ENCODE measurements around the gene KDR. TPM values are rescaled to one million over a fixed set of nuclear protein-coding genes. Genes with fewer than 3 reads are reported as not detected.

Gene KDR
- total and polyA plus RNA-seq, 10 of the 15 experiments (the other 5 are each of a cell fraction or from before 2014, with no cell fraction given) = 0.04 to 0.13 TPM; not detected in 8

GRCh38 chr4:55037728-55038127 is 87.7 kb downstream of the KDR start:
- RAD21 ChIA-PET (ENCODE audit: unreplicated experiment) = no interaction called here
- H3K27me3 ChIP-seq (replicated peaks in 1 of 2; ENCODE audit: control insufficient read depth in 2 of 2, insufficient read depth in 2 of 2, low read length in 1 of 2) = no peaks in the 10 kb centered on the region
- H3K79me2 ChIP-seq (ENCODE audit: control insufficient read depth, insufficient read depth, low read length) = no peaks in the 10 kb centered on the region
- ATAC-seq = no peak
- CTCF ChIA-PET = no interaction called here
- POLR2A ChIA-PET = no interaction called here
- H3K4me1 ChIP-seq (ENCODE audit: control insufficient read depth, insufficient read depth, low read length) = no peaks in the 10 kb centered on the region
- SMC1A ChIA-PET (ENCODE audit: uncharacterized antibody, unreplicated experiment) = no interaction called here
- no peak overlapping the region for H2AFZ ChIP-seq (ENCODE audit: control insufficient read depth, low read depth, low read length)
- H3K36me3 ChIP-seq (ENCODE audit: control insufficient read depth in 2 of 2, insufficient read depth in 2 of 2, low read length in 1 of 2) = no peaks in the 10 kb centered on the region
- BruUV-seq (replicated peaks) = no TSS peak
- TF ChIP-seq ELK1 (IDR thresholded peaks at IDR 0.05; ENCODE audit: low read depth, low read length) = no peak
- TF ChIP-seq HDAC6 (IDR thresholded peaks at IDR 0.05; ENCODE audit: unreplicated experiment) = no peak
- TF ChIP-seq PAX5 (IDR thresholded peaks at IDR 0.05; ENCODE audit: borderline replicate concordance, low read depth, low read length) = no peak
- TF ChIP-seq IRF5 (IDR thresholded peaks at IDR 0.05; ENCODE audit: borderline replicate concordance) = no peak
- no peak overlapping the region for H3K4me2 ChIP-seq (ENCODE audit: control insufficient read depth, insufficient read depth)
- H3K9me3 ChIP-seq (replicated peaks; ENCODE audit: control insufficient read depth, insufficient read depth, low read length) = no peaks in the 10 kb centered on the region
- no peak for DNase-seq (ENCODE audit: low read depth, low spot score)
- intact Hi-C loops (cut with micrococcal nuclease; ENCODE audit: unreplicated experiment) (no loop called here), in situ Hi-C loops (cut with MboI) (no loop called here)
- FAIRE-seq = no peak
- H3K4me3 ChIP-seq = no peak overlapping the region
- 0% methylated on average over 1 of the region's 1 CpG for WGBS (ENCODE audit: insufficient coverage, insufficient replicate concordance, low lambda C conversion rate, missing lambda C conversion rate)
- no peak overlapping the region for H3K9ac ChIP-seq (ENCODE audit: control insufficient read depth, insufficient read depth, low read length)
- no peak overlapping the region for H3K27ac ChIP-seq (ENCODE audit: control insufficient read depth, insufficient read depth)
- no peaks in the 10 kb centered on the region for H4K20me1 ChIP-seq (ENCODE audit: control insufficient read depth, insufficient read depth)

- BruUV-seq (replicated peaks) = no TSS peak
- ChIA-PET SMC1A (ENCODE audit: uncharacterized antibody, unreplicated experiment) (interaction anchor here (1.0 kb wide), 1 partner anchor 13 kb away, joined by 4 read pairs; no protein-coding TSS in a partner anchor), POLR2A (no interaction called here), CTCF (no interaction called here), RAD21 (ENCODE audit: unreplicated experiment) (no interaction called here)
- no peak overlapping the region for H3K4me2 ChIP-seq (ENCODE audit: control insufficient read depth, insufficient read depth)
- no peak overlapping the region for H3K9ac ChIP-seq (ENCODE audit: control insufficient read depth, insufficient read depth, low read length)
- in situ Hi-C loops (cut with MboI) = no loop called here
- no peak for FAIRE-seq
- no peaks in the 10 kb centered on the region for H3K9me3 ChIP-seq (replicated peaks; ENCODE audit: control insufficient read depth, insufficient read depth, low read length)
- intact Hi-C loops (cut with micrococcal nuclease; ENCODE audit: unreplicated experiment) = no loop called here
- H3K27me3 ChIP-seq (replicated peaks in 1 of 2; ENCODE audit: control insufficient read depth in 2 of 2, insufficient read depth in 2 of 2, low read length in 1 of 2) = no peaks in the 10 kb centered on the region
- H3K36me3 ChIP-seq (ENCODE audit: control insufficient read depth in 2 of 2, insufficient read depth in 2 of 2, low read length in 1 of 2) = no peaks in the 10 kb centered on the region
- DNase-seq (ENCODE audit: low read depth, low spot score) = no peak
- WGBS (ENCODE audit: insufficient coverage, insufficient replicate concordance, low lambda C conversion rate, missing lambda C conversion rate) = 56% methylated on average over 3 of the region's 3 CpGs
- H3K4me1 ChIP-seq (ENCODE audit: control insufficient read depth, insufficient read depth, low read length) = no peaks in the 10 kb centered on the region
- H3K27ac ChIP-seq (ENCODE audit: control insufficient read depth, insufficient read depth) = no peak overlapping the region
- no peaks in the 10 kb centered on the region for H3K79me2 ChIP-seq (ENCODE audit: control insufficient read depth, insufficient read depth, low read length)
- TF ChIP-seq IKZF1 (conservative IDR thresholded peaks at IDR 0.05) (no peak), SMAD1 (IDR thresholded peaks at IDR 0.05; ENCODE audit: low read depth, partially characterized antibody) (no peak), CHD2 (IDR thresholded peaks at IDR 0.05; ENCODE audit: borderline replicate concordance, low read depth, low read length) (no peak)
- no peak overlapping the region for H3K4me3 ChIP-seq
- no peaks in the 10 kb centered on the region for H4K20me1 ChIP-seq (ENCODE audit: control insufficient read depth, insufficient read depth)
- ATAC-seq = no peak
- no peak overlapping the region for H2AFZ ChIP-seq (ENCODE audit: control insufficient read depth, low read depth, low read length)
Measured at GRCh38 chr4:55036405-55036804, 89.0 kb downstream of the KDR start.
